Upper lobe of left lung (tissue), 6 donors: ENCODE results near the gene FAM72B. TPM values are rescaled to one million over a fixed set of nuclear protein-coding genes. Genes with fewer than 3 reads are reported as not detected.
"Not testable (repeated sequence)": the region's sequence is repeated elsewhere in the genome, so short reads cannot be mapped to it uniquely, and the experiment has no call there.

Experiments used
- ATAC-seq, 2 donors: fragments of 200-7000 bp; cut with Tn5 transposase; one replicate each; pipeline ENCODE4 v1.9.1; 2022; ENCODE audit warnings: mild to moderate bottlenecking in 2 of 2, moderate library complexity in 2 of 2; ENCODE audit not compliant: low FRiP score in 2 of 2
- DNase-seq, 2 donors: peaks; one replicate each; pipeline ENCODE4 v3.0.0-alpha.2; 2019 to 2020
- H3K27ac ChIP-seq, 4 donors: fragments of 200-600 bp; sonication (generic); one replicate each; pipeline ENCODE4 v1.5.1; 2016 to 2019
- H3K27me3 ChIP-seq, 4 donors: fragments of 200-600 bp; sonication (generic); one replicate each; pipeline ENCODE4 v1.5.1; 2017 to 2019
- H3K36me3 ChIP-seq, 4 donors: fragments of 200-600 bp; sonication (generic); one replicate each; pipeline ENCODE4 v1.5.1; 2016 to 2019
- H3K4me1 ChIP-seq, 4 donors: fragments of 200-600 bp; sonication (generic); one replicate each; pipeline ENCODE4 v1.5.1; 2018 to 2019
- H3K4me3 ChIP-seq, 4 donors: fragments of 200-600 bp; sonication (generic); one replicate each; pipeline ENCODE4 v1.5.1; 2017 to 2019; ENCODE audit warnings: mild to moderate bottlenecking in 2 of 4, moderate library complexity in 1 of 4
- H3K9me3 ChIP-seq, 4 donors: fragments of 200-600 bp; sonication (generic); one replicate each; pipeline ENCODE4 v1.5.1; 2018 to 2019
- whole genome bisulfite sequencing, 2 donors: methylation state at CpG; one replicate each; pipeline ENCODE4 v1.1.5; 2017 to 2018; 5-methylcytosine and 5-hydroxymethylcytosine counted together
- total RNA-seq, 6 donors: library from RNA; depleted of rRNA in 4 of 6; stranded (reverse); fragments of >200 nt in 4 of 6; gene quantifications; one replicate each; pipeline versions ENCODE4 v1.1.0 to v1.2.1, GENCODE V29; 2016 to 2021
- donor health status: DM: no; HTN: no; CAD: no; lungs with moderate emphysema.
- donor health status: DM: no; HTN: yes; CAD: no; lungs with severe emphysema.

Gene FAM72B
- total RNA-seq, 6 donors from 2014 or later = 0.84 to 3.0 (median 1.6) TPM; not detected in 2

- H3K36me3 ChIP-seq, H3K27ac ChIP-seq, H3K27me3 ChIP-seq, ATAC-seq, H3K9me3 ChIP-seq, H3K4me1 ChIP-seq: not testable (repeated sequence)
- peak overlapping the region in 3 of 4 donors; percentile 21 to 44 (median 42) for H3K4me3 ChIP-seq
- peak in 1 of 2 donors; percentile 1 for DNase-seq
- WGBS, 2 donors = 0% methylated on average over 3 of the region's 20 CpGs; no CpG with 5 or more reads in 1 of the 2 donors
Observed at GRCh38 chr1:121186191-121186590, 2.1 kb upstream of the FAM72B start.

GRCh38 chr1:121185140-121185708 is 1.1 kb upstream of the FAM72B start:
- no CpG with 5 or more reads among the region's 48 CpGs for WGBS, 2 donors
- H3K27me3 ChIP-seq, H3K9me3 ChIP-seq, H3K36me3 ChIP-seq, H3K4me1 ChIP-seq: not testable (repeated sequence)
- peak in 1 of 2 donors; percentile 83 for DNase-seq
- H3K4me3 ChIP-seq = peak overlapping the region in 3 of 4 donors; percentile 44 to 56 (median 55)
- peak; percentile 63 to 66 for ATAC-seq
- H3K27ac ChIP-seq = peak overlapping the region; percentile 64 to 85 (median 80)

- H3K27ac ChIP-seq, ATAC-seq, H3K9me3 ChIP-seq, H3K4me1 ChIP-seq, H3K27me3 ChIP-seq, H3K36me3 ChIP-seq: not testable (repeated sequence)
- peak overlapping the region in 3 of 4 donors; percentile 41 to 44 (median 43) for H3K4me3 ChIP-seq
- no CpG with 5 or more reads among the region's 31 CpGs for WGBS, 2 donors
- DNase-seq = peak in 1 of 2 donors; percentile 43
Observed at GRCh38 chr1:121183867-121184266, 273 bp downstream of the FAM72B start.

- not testable (repeated sequence) for H3K9me3 ChIP-seq, H3K36me3 ChIP-seq, H3K4me1 ChIP-seq, H3K4me3 ChIP-seq, H3K27ac ChIP-seq, ATAC-seq, H3K27me3 ChIP-seq, DNase-seq
Observed at GRCh38 chr1:121178197-121178596, 5.9 kb downstream of the FAM72B start.

GRCh38 chr1:121176649-121177048 is 7.5 kb downstream of the FAM72B start:
- H3K36me3 ChIP-seq, H3K4me3 ChIP-seq, ATAC-seq, H3K27me3 ChIP-seq, H3K4me1 ChIP-seq, DNase-seq, H3K27ac ChIP-seq, H3K9me3 ChIP-seq: not testable (repeated sequence)
- WGBS, 2 donors = 93 to 100% methylated on average over 2 of the region's 2 CpGs

- H3K27me3 ChIP-seq, H3K36me3 ChIP-seq, H3K27ac ChIP-seq, H3K4me1 ChIP-seq, H3K4me3 ChIP-seq, DNase-seq, H3K9me3 ChIP-seq, ATAC-seq: not testable (repeated sequence)
- 100% methylated on average over 1 to 2 of the region's 3 CpGs for WGBS, 2 donors
Observed at GRCh38 chr1:121168152-121168668, 15.9 kb downstream of the FAM72B start.

- ATAC-seq = not testable (repeated sequence)
Observed at GRCh38 chr1:121167225-121167738, 16.9 kb downstream of the FAM72B start.

GRCh38 chr1:121165296-121165695 is 18.8 kb downstream of the FAM72B start:
- not testable (repeated sequence) for DNase-seq, H3K36me3 ChIP-seq, H3K27ac ChIP-seq, H3K9me3 ChIP-seq, ATAC-seq, H3K4me3 ChIP-seq, H3K27me3 ChIP-seq, H3K4me1 ChIP-seq

More at GRCh38 chr1:121167225-121167738, 16.9 kb downstream of the FAM72B start:
- DNase-seq, H3K36me3 ChIP-seq, H3K27ac ChIP-seq, H3K9me3 ChIP-seq, H3K4me1 ChIP-seq, H3K4me3 ChIP-seq, H3K27me3 ChIP-seq: not testable (repeated sequence)
- 61 to 89% methylated on average over 2 of the region's 2 CpGs for WGBS, 2 donors

- ATAC-seq (peak in 1 of 2 donors; percentile 70), DNase-seq (peak in 1 of 2 donors; percentile 20)
- not testable (repeated sequence) for H3K9me3 ChIP-seq, H3K4me1 ChIP-seq, H3K27ac ChIP-seq, H3K4me3 ChIP-seq, H3K27me3 ChIP-seq, H3K36me3 ChIP-seq
- WGBS, 2 donors = 83 to 87% methylated on average over 3 of the region's 5 CpGs
Observed at GRCh38 chr1:121163850-121164757, 20.0 kb downstream of the FAM72B start.

GRCh38 chr1:121161199-121161901 is 22.8 kb downstream of the FAM72B start:
- not testable (repeated sequence) for H3K36me3 ChIP-seq, H3K27me3 ChIP-seq, H3K9me3 ChIP-seq, DNase-seq, H3K27ac ChIP-seq, H3K4me3 ChIP-seq, H3K4me1 ChIP-seq, ATAC-seq
- 90 to 91% methylated on average over 3 of the region's 6 CpGs for WGBS, 2 donors

- 66 to 80% methylated on average over 1 to 2 of the region's 2 CpGs for WGBS, 2 donors
- H3K36me3 ChIP-seq, H3K27ac ChIP-seq, DNase-seq, H3K4me3 ChIP-seq, H3K27me3 ChIP-seq, ATAC-seq, H3K4me1 ChIP-seq, H3K9me3 ChIP-seq: not testable (repeated sequence)
Observed at GRCh38 chr1:121160118-121160517, 24.0 kb downstream of the FAM72B start.

GRCh38 chr1:121157609-121158008 is 26.5 kb downstream of the FAM72B start:
- not testable (repeated sequence) for H3K4me1 ChIP-seq, H3K36me3 ChIP-seq, H3K4me3 ChIP-seq, H3K27me3 ChIP-seq, H3K9me3 ChIP-seq, H3K27ac ChIP-seq, DNase-seq
- WGBS, 2 donors = 83 to 100% methylated on average over 1 of the region's 2 CpGs
- peak in 1 of 2 donors; percentile 82 for ATAC-seq
